NB4 (cell line): ENCODE measurements around the gene DENND11.
A peak's percentile ranks its signal among the peaks of the same experiment; 100 is the strongest.

ENCODE experiments used
- DNase-seq: peaks from one replicate; pipeline ENCODE4 v3.0.0; 2010; ENCODE audit warnings: low read depth
- H3K4me3 ChIP-seq: one replicate; pipeline ENCODE4 v1.5.1; 2011; ENCODE audit warnings: mild to moderate bottlenecking, low read depth, low read length, moderate library complexity
- MYC ChIP-seq: IDR thresholded peaks from 2 replicates; pipeline ENCODE4 v1.6.1; 2011; ENCODE audit warnings: low read depth, low read length
- POLR2A ChIP-seq: IDR thresholded peaks from 2 replicates; pipeline ENCODE4 v1.6.1; 2011; ENCODE audit warnings: mild to moderate bottlenecking; ENCODE audit not compliant: insufficient read length; ENCODE audit errors: extremely low read depth
- TF ChIP-seq, protein P1 (sequence below): IDR thresholded peaks from 2 replicates; pipeline ENCODE4 v1.6.1; 2011; ENCODE audit warnings: low read depth, low read length
- TF ChIP-seq, protein P2 (sequence below): IDR thresholded peaks from one replicate; pipeline ENCODE4 v1.5.1; 2012; ENCODE audit warnings: low read depth, low read length

The DENND11 gene

DNA sequence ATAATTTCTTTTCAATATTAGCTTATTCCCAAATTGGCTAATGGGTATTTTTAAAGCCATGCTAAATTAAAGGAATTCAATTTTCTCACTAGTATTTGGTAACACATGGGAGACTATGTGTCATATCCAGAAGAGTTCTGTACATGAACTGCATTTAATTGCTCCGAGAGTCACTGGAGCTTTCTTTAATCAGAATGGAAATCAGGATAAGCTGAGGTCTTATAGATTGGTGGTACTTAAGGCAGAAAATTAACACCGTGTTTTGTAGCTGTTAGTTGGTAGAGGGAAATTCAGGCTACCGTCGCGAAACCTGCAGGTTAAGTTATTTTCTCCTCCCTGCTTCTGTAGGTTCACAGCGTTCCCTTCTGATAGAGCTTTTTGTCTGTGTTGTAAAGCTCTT lies 6.4 kb upstream of the DENND11 start, which contains the start of gene WEE2:
Gene WEE2, plus strand, starts transcription at position 3 of the 400 bp plus-strand sequence. CDS start 406 bp downstream, outside the sequence.
- DNase-seq = no peak
- H3K4me3 ChIP-seq = no peak within 1 kb of the TSS
- TF ChIP-seq, protein P1, sequence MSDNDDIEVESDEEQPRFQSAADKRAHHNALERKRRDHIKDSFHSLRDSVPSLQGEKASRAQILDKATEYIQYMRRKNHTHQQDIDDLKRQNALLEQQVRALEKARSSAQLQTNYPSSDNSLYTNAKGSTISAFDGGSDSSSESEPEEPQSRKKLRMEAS = no peak
- no peak for TF ChIP-seq MYC
- TF ChIP-seq, protein P2, sequence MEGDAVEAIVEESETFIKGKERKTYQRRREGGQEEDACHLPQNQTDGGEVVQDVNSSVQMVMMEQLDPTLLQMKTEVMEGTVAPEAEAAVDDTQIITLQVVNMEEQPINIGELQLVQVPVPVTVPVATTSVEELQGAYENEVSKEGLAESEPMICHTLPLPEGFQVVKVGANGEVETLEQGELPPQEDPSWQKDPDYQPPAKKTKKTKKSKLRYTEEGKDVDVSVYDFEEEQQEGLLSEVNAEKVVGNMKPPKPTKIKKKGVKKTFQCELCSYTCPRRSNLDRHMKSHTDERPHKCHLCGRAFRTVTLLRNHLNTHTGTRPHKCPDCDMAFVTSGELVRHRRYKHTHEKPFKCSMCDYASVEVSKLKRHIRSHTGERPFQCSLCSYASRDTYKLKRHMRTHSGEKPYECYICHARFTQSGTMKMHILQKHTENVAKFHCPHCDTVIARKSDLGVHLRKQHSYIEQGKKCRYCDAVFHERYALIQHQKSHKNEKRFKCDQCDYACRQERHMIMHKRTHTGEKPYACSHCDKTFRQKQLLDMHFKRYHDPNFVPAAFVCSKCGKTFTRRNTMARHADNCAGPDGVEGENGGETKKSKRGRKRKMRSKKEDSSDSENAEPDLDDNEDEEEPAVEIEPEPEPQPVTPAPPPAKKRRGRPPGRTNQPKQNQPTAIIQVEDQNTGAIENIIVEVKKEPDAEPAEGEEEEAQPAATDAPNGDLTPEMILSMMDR = no peak
- no peak for TF ChIP-seq POLR2A

DNA sequence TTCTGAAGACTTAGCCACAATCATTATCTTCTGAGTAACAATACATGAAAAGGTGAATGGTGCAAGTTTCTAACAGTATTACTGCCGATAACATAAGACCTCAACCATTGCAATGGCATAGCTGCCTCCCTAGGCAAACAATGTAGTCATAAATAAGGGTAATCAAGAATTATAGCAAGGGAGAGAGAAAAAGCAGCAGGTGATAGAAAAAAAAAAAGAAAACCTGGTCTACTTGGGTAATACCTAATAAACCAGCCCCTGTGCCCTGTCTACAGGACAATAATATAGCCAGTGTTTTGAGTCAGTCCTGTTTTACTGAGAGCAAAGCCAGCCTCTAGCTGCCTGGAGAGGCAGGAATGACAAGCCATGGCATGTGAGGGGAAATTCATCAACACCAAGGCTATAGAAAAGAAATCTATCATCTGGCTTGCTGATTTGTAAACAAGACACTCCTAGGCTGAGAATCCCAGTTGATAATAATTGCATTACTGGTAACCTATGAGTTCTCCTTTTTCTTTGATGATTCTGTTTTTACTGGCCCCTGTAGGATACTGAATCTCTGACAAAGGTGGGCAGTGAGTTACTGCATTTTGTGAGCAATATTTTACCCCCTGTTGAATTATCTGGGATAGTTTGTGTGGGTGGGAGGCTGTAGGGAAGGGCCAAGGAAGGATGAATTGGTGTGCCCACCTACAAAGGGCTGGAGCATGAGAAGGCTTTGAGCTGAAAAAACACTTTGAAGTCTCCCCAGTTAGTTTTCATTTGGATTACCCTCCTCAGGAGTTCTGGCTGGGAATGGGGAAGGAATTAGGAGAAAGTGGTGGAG lies 4.5 kb upstream of the DENND11 start:
- TF ChIP-seq MYC (no peak), POLR2A (no peak)
- TF ChIP-seq, protein P2 = no peak
- TF ChIP-seq, protein P1 = no peak
- no peak overlapping the region for H3K4me3 ChIP-seq
- no peak for DNase-seq

DNA sequence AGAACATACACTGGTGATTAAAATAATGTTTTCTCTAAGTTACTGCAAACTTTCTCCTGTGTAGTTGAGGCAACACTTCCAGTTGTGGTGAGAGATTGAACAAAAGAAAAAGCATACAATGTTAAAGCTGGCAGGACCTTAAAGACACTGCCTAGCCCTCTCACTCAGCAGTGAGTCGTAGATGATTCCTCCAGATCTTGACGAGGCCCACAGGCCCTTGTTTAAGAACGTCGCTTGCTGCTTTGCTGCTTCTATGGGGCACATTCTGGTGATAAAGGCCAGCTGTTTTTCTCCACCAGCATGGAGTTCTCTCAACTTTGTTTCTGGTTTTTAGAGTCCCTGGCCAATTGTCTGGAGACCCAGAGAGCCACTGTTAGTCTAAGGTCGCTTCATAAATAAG lies 2.8 kb upstream of the DENND11 start:
- TF ChIP-seq, protein P2 = no peak
- TF ChIP-seq POLR2A (no peak), MYC (no peak)
- TF ChIP-seq, protein P1 = no peak
- H3K4me3 ChIP-seq = no peak overlapping the region
- no peak for DNase-seq

DNA sequence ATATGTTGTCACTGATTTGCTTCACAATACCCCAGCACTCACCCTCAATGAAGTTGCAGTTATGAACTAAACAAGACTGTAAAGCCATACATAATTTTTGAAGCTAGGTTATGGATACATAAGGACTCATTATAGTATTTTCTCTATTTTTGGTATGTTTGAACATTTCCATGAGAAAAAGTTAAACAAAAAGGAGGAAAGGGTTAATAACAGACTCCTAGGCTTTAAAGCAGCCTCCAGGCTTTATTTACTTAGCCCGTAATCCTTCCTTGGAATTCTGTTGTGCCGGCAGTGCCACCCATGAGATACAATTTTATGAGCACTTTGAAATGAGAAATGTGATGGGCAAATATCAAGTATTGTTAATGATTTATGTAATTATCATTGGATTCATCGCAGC lies 2.1 kb upstream of the DENND11 start:
- TF ChIP-seq, protein P1 = no peak
- TF ChIP-seq POLR2A (no peak), MYC (no peak)
- TF ChIP-seq, protein P2 = no peak
- no peak for DNase-seq
- no peak overlapping the region for H3K4me3 ChIP-seq

DNA sequence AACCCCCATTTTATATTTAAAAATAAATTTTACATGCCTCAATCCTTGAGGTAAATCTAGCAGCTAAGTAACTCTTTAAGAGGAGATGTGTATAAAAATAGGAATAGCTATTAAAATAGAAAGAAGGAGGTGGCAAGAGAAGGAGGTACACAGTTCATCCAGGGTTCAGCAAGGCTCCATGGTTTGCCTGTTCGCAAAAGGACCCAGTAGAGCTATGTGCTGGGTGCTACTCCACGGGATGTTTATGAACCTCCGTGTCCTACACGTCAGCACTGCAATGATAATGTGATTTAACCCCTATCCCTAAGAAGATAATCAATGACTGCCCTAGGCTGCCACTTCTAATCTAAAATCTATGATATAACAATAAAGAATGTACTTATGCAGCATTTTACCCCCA lies 926 bp upstream of the DENND11 start:
- no peak overlapping the region for H3K4me3 ChIP-seq
- no peak for TF ChIP-seq POLR2A

DNA sequence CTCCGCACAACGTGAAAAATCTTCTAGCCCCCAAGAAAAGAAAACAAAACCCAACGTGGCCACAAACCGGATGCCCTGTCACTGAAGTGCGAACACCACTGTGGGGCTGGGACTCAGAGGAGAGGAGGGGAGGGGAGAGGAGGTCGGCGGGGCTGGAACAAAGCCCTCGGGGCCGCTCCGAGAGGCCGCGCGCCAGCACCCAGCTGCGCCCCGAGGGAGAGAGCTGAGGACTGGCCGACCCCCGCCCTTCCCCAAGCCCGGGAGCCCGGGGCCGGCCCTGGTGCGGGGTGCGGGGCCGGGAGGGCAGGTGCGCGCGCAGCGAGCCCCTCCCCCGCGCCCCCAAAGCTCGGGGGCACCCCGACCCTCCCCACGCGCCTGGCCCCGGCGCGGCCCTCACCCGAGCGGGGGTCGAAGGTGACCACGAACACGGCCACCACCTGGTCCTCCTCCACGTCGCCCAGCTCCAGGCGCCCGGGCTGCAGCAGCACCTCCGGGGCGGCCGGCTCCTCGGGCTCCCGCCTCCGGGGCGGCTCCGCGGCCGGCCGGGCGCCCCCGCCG lies 398 bp downstream of the DENND11 start:
- peak overlapping the region; percentile 53 for H3K4me3 ChIP-seq
- no peak for TF ChIP-seq POLR2A
- TF ChIP-seq, protein P1 = no peak
- TF ChIP-seq, protein P2 = no peak
- no peak for TF ChIP-seq MYC
- peak; percentile 84 for DNase-seq

More for the DNA sequence above, 926 bp upstream of the DENND11 start:
- no peak for DNase-seq
